Vagina (tissue), 2 donors: ENCODE results near the gene WNT2B.

Experiments used
- POLR2A ChIP-seq, 2 donors: fragments of 450-650 bp; IDR thresholded peaks; one replicate each; pipeline ENCODE4 v1.6.1; 2017; ENCODE audit warnings: antibody characterized with exemption in 2 of 2, mild to moderate bottlenecking in 2 of 2, moderate library complexity in 2 of 2
- POLR2AphosphoS5 ChIP-seq, 2 donors: sonication (generic); formaldehyde crosslinking; IDR thresholded peaks; one replicate each; pipeline ENCODE4 v1.9.0; 2017; ENCODE audit warnings: antibody characterized with exemption in 2 of 2, mild to moderate bottlenecking in 2 of 2, low read depth in 1 of 2; ENCODE audit not compliant: insufficient read depth in 1 of 2
- TF ChIP-seq, protein P1 (sequence below), 3 experiments: fragments of 450-650 bp in 2 of 3; fragments of 200-600 bp in 1 of 3; sonication (generic) in 1 of 3; IDR thresholded peaks; one replicate each; pipeline ENCODE4 v1.5.1; 2017 to 2019; ENCODE audit warnings: antibody characterized with exemption in 3 of 3, mild to moderate bottlenecking in 2 of 3, moderate library complexity in 2 of 3

DNA sequence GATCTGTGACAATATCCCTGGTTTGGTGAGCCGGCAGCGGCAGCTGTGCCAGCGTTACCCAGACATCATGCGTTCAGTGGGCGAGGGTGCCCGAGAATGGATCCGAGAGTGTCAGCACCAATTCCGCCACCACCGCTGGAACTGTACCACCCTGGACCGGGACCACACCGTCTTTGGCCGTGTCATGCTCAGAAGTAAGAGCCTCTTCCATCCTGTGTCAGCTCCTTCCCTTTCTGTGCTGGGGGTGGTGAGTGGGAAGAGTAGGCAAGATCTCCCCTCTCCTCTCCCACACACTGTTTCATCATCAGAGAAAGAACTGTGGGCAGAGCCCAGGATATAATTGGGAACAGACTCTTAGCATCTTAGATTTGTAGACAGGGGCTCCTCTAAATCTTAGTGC is 6.1 kb downstream of the WNT2B start:
- peak in 1 of 2 donors; percentile 14 for TF ChIP-seq POLR2AphosphoS5 (IDR thresholded peaks at IDR 0.05; ENCODE audit: insufficient read depth in 1 of 2, low read depth in 1 of 2)
- TF ChIP-seq, protein P1, sequence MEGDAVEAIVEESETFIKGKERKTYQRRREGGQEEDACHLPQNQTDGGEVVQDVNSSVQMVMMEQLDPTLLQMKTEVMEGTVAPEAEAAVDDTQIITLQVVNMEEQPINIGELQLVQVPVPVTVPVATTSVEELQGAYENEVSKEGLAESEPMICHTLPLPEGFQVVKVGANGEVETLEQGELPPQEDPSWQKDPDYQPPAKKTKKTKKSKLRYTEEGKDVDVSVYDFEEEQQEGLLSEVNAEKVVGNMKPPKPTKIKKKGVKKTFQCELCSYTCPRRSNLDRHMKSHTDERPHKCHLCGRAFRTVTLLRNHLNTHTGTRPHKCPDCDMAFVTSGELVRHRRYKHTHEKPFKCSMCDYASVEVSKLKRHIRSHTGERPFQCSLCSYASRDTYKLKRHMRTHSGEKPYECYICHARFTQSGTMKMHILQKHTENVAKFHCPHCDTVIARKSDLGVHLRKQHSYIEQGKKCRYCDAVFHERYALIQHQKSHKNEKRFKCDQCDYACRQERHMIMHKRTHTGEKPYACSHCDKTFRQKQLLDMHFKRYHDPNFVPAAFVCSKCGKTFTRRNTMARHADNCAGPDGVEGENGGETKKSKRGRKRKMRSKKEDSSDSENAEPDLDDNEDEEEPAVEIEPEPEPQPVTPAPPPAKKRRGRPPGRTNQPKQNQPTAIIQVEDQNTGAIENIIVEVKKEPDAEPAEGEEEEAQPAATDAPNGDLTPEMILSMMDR (IDR thresholded peaks at IDR 0.05) = no peak
- no peak for TF ChIP-seq POLR2A (IDR thresholded peaks at IDR 0.05)
